Neural cell (in vitro differentiated cells): Measurements from ENCODE around the gene JUNB. TPM values are rescaled to one million over a fixed set of nuclear protein-coding genes. Genes with fewer than 3 reads are reported as not detected.

Experiments used
- H2AFZ ChIP-seq: fragments of 200-600, 300-800 bp; sonication (generic), shearing (Covaris generic); 2 replicates; pipeline ENCODE4 v1.6.0; 2014; ENCODE audit warnings: low read depth, mild to moderate bottlenecking, antibody characterized with exemption, low read length, moderate library complexity
- H3F3A ChIP-seq: fragments of 200-600 bp; shearing (Covaris generic); 2 replicates; pipeline ENCODE4 v1.6.1; 2016; ENCODE audit warnings: mild to moderate bottlenecking, moderate library complexity, mixed read lengths, antibody characterized with exemption, low read length; ENCODE audit not compliant: insufficient read depth, poor library complexity, severe bottlenecking
- H3K27ac ChIP-seq: fragments of 200-600, 300-800 bp; sonication (generic), shearing (Covaris generic); 2 replicates; pipeline ENCODE4 v1.5.1; 2014; ENCODE audit warnings: mild to moderate bottlenecking, low read length, moderate library complexity
- H3K27me3 ChIP-seq: fragments of 300-800, 200-600 bp; sonication (generic), shearing (Covaris generic); 2 replicates; pipeline ENCODE4 v1.6.0; 2014; ENCODE audit warnings: mild to moderate bottlenecking, low read depth, low read length, moderate library complexity; ENCODE audit not compliant: insufficient read depth
- H3K36me3 ChIP-seq: fragments of 300-800, 200-600 bp; sonication (generic), shearing (Covaris generic); 2 replicates; pipeline ENCODE4 v1.5.1; 2014; ENCODE audit warnings: mild to moderate bottlenecking, antibody characterized with exemption, low read length, moderate library complexity; ENCODE audit not compliant: insufficient read depth
- H3K4me2 ChIP-seq: fragments of 300-800, 200-600 bp; sonication (generic), shearing (Covaris generic); 2 replicates; pipeline ENCODE4 v1.6.0; 2014; ENCODE audit warnings: mild to moderate bottlenecking, low read length
- H3K4me3 ChIP-seq: fragments of 300-800, 200-600 bp; sonication (generic), shearing (Covaris generic); 2 replicates; pipeline ENCODE4 v1.5.1; 2014; ENCODE audit warnings: mild to moderate bottlenecking, low read length, moderate library complexity
- H3K79me2 ChIP-seq: fragments of 200-600 bp; shearing (Covaris generic); replicated peaks from 2 replicates; pipeline ENCODE4 v1.6.0; 2014; ENCODE audit warnings: mild to moderate bottlenecking, low read length, moderate library complexity; ENCODE audit not compliant: insufficient read depth
- H3K9ac ChIP-seq: fragments of 300-800, 200-600 bp; sonication (generic), shearing (Covaris generic); 2 replicates; pipeline ENCODE4 v1.6.1; 2016; ENCODE audit warnings: mild to moderate bottlenecking, low read length, mixed read lengths
- H3K9me2 ChIP-seq: fragments of 200-600 bp; shearing (Covaris generic); 2 replicates; pipeline ENCODE4 v1.6.1; 2016; ENCODE audit warnings: mild to moderate bottlenecking, low read length, mixed read lengths; ENCODE audit not compliant: insufficient read depth
- H3K9me3 ChIP-seq: fragments of 200-600, 300-800 bp; sonication (generic), shearing (Covaris generic); 2 replicates; pipeline ENCODE4 v1.6.1; 2016; ENCODE audit warnings: mild to moderate bottlenecking, mixed run types, low read length, moderate library complexity, mixed read lengths
- H4K20me1 ChIP-seq: fragments of 200-600 bp; shearing (Covaris generic); 2 replicates; pipeline ENCODE4 v1.6.1; 2016; ENCODE audit warnings: mild to moderate bottlenecking, mixed run types; ENCODE audit not compliant: insufficient read depth
- EP300 ChIP-seq: fragments of 450-650 bp; conservative IDR thresholded peaks from 2 replicates; pipeline ENCODE4 v1.6.1; 2014; ENCODE audit warnings: antibody characterized with exemption, mild to moderate bottlenecking, moderate library complexity; ENCODE audit not compliant: poor library complexity, severe bottlenecking
- EZH2 ChIP-seq: fragments of 200-600, 300-800 bp; shearing (Covaris generic), sonication (generic); IDR thresholded peaks from 2 replicates; pipeline ENCODE4 v1.6.1; 2014; ENCODE audit warnings: antibody characterized with exemption, low read length, borderline replicate concordance, mild to moderate bottlenecking; ENCODE audit not compliant: insufficient read depth, poor library complexity, severe bottlenecking
- MXI1 ChIP-seq: fragments of 450-650 bp; conservative IDR thresholded peaks from 2 replicates; pipeline ENCODE4 v1.6.1; 2014; ENCODE audit warnings: antibody characterized with exemption, mild to moderate bottlenecking; ENCODE audit not compliant: poor library complexity, severe bottlenecking
- POLR2AphosphoS5 ChIP-seq: IDR thresholded peaks from 2 replicates; pipeline ENCODE4 v1.6.1; 2012
- RAD21 ChIP-seq: fragments of 450-650 bp; conservative IDR thresholded peaks from 2 replicates; pipeline ENCODE4 v1.6.1; 2014; ENCODE audit warnings: antibody characterized with exemption, mild to moderate bottlenecking, moderate library complexity
- SMC3 ChIP-seq: fragments of 450-650 bp; conservative IDR thresholded peaks from 2 replicates; pipeline ENCODE4 v1.6.1; 2014; ENCODE audit warnings: antibody characterized with exemption, mild to moderate bottlenecking, moderate library complexity; ENCODE audit not compliant: poor library complexity
- TAF1 ChIP-seq: IDR thresholded peaks from 2 replicates; pipeline ENCODE4 v1.6.1; 2012; ENCODE audit warnings: low read depth
- polyA plus RNA-seq: library from polyadenylated mRNA; depleted of rRNA; stranded (reverse); fragments of >200 nt; gene quantifications from 2 replicates; pipeline ENCODE4 v1.2.3, GENCODE V29; 2014
- TF ChIP-seq, protein P1 (sequence below): IDR thresholded peaks from 2 replicates; pipeline ENCODE4 v1.6.1; 2012; ENCODE audit warnings: borderline replicate concordance
- TF ChIP-seq, protein P2 (sequence below): fragments of 450-650 bp; IDR thresholded peaks from 2 replicates; pipeline ENCODE4 v1.5.1; 2014; ENCODE audit warnings: antibody characterized with exemption, mild to moderate bottlenecking, moderate library complexity; ENCODE audit not compliant: poor library complexity, severe bottlenecking

The JUNB gene
- polyA plus RNA-seq, 1 donor from 2014 or later: 18.7 TPM

DNA sequence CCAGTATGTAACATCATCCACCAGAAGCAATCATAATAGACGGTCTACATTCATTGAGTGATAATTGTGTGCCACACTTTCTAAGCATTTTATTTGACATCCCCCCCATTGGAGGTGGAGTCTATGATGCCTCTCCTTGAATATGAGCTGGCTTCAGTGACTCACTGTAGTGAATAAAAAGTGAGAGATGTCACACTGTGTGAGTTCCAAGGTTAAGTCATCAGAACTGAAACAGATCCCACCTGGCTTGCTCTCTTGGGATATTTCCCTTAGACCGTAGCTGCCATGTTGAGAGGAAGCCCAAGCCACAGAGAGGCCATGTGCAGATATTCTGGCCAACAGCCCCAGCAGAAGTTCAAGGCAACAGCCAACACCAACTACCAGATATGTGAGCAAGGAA lies 30.5 kb downstream of the JUNB start:
- no peaks in the 10 kb centered on the region for H3K79me2 ChIP-seq
- no peak overlapping the region for H3K27ac ChIP-seq
- H3K9me3 ChIP-seq: no peaks in the 10 kb centered on the region
- TF ChIP-seq MXI1 (no peak), SMC3 (no peak), RAD21 (no peak), EP300 (no peak), EZH2 (no peak), POLR2AphosphoS5 (no peak), TAF1 (no peak)
- TF ChIP-seq, protein P1, sequence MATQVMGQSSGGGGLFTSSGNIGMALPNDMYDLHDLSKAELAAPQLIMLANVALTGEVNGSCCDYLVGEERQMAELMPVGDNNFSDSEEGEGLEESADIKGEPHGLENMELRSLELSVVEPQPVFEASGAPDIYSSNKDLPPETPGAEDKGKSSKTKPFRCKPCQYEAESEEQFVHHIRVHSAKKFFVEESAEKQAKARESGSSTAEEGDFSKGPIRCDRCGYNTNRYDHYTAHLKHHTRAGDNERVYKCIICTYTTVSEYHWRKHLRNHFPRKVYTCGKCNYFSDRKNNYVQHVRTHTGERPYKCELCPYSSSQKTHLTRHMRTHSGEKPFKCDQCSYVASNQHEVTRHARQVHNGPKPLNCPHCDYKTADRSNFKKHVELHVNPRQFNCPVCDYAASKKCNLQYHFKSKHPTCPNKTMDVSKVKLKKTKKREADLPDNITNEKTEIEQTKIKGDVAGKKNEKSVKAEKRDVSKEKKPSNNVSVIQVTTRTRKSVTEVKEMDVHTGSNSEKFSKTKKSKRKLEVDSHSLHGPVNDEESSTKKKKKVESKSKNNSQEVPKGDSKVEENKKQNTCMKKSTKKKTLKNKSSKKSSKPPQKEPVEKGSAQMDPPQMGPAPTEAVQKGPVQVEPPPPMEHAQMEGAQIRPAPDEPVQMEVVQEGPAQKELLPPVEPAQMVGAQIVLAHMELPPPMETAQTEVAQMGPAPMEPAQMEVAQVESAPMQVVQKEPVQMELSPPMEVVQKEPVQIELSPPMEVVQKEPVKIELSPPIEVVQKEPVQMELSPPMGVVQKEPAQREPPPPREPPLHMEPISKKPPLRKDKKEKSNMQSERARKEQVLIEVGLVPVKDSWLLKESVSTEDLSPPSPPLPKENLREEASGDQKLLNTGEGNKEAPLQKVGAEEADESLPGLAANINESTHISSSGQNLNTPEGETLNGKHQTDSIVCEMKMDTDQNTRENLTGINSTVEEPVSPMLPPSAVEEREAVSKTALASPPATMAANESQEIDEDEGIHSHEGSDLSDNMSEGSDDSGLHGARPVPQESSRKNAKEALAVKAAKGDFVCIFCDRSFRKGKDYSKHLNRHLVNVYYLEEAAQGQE: no peak
- TF ChIP-seq, protein P2, sequence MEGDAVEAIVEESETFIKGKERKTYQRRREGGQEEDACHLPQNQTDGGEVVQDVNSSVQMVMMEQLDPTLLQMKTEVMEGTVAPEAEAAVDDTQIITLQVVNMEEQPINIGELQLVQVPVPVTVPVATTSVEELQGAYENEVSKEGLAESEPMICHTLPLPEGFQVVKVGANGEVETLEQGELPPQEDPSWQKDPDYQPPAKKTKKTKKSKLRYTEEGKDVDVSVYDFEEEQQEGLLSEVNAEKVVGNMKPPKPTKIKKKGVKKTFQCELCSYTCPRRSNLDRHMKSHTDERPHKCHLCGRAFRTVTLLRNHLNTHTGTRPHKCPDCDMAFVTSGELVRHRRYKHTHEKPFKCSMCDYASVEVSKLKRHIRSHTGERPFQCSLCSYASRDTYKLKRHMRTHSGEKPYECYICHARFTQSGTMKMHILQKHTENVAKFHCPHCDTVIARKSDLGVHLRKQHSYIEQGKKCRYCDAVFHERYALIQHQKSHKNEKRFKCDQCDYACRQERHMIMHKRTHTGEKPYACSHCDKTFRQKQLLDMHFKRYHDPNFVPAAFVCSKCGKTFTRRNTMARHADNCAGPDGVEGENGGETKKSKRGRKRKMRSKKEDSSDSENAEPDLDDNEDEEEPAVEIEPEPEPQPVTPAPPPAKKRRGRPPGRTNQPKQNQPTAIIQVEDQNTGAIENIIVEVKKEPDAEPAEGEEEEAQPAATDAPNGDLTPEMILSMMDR: no peak
- H3K4me2 ChIP-seq: no peak overlapping the region
- no peak overlapping the region for H3K4me3 ChIP-seq
- no peaks in the 10 kb centered on the region for H4K20me1 ChIP-seq
- H2AFZ ChIP-seq: no peak overlapping the region
- H3K36me3 ChIP-seq: no peaks in the 10 kb centered on the region
- no peak overlapping the region for H3K9ac ChIP-seq
- H3K27me3 ChIP-seq: no peaks in the 10 kb centered on the region
- no peaks in the 10 kb centered on the region for H3F3A ChIP-seq
- H3K9me2 ChIP-seq: no peaks in the 10 kb centered on the region

DNA sequence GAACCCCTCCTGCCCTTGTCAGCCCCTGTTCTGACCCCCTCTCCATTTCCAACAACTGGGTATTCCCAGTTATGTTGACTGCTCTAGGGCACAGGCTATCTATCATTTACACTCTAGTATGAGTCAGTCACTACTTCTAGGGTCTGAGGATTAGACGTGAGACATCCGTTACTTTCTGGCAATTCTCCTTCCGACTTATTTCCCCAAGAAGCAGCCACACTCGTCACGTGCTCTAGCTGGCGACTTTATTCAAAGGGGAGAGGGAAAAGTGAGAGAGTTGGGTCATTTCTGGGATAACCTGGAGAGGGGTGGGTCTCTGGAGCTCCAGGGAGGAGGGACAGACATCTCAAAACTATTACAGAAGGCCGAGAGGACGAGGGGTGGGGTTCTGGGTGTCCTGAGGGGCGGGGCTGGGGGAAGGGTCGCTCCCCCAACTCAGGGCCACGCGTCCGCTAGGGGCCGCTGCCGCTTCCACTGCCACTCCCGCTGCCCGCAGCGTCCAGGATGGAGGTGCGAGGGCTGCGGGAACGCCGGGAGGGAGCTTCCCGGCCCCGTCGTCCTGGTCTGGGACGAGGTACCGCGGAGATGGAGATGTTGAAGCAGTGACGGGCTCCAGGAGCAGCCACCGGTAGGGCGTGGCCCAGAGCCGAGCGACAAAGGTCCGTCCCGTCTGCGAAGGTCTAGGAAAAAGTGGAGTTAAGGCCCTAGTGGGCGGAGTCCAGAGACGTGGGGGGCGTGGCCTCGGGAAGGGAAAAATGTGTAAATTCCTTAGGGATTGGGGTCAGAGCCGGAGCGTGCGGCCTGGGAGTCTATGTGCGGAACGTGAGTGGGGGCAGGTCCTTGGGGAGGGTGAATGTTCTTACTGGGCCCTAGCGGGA lies 34.2 kb downstream of the JUNB start:
- Histone ChIP-seq H3K27ac (no peak overlapping the region), H3K9ac (no peak overlapping the region), H4K20me1 (no peaks in the 10 kb centered on the region), H3K4me2 (no peak overlapping the region), H3F3A (no peaks in the 10 kb centered on the region), H3K4me3 (no peak overlapping the region), H3K79me2 (no peaks in the 10 kb centered on the region), H3K9me2 (no peaks in the 10 kb centered on the region), H2AFZ (no peak overlapping the region), H3K36me3 (no peaks in the 10 kb centered on the region), H3K27me3 (peaks cover 6% of the 10 kb centered on the region), H3K9me3 (no peaks in the 10 kb centered on the region)
- TF ChIP-seq, protein P1: no peak
- TF ChIP-seq EZH2 (no peak), TAF1 (no peak), POLR2AphosphoS5 (no peak), SMC3 (no peak), EP300 (no peak), RAD21 (no peak), MXI1 (no peak)
- TF ChIP-seq, protein P2: no peak
